CD4-positive, alpha-beta T cell treated with Interleukin-17A for 4 hours (primary cell): ENCODE measurements around the gene KLHL30.

Experiments
- DNase-seq: peaks from one replicate; pipeline ENCODE4 v3.0.0-alpha.2; 2020; ENCODE audit warnings: mixed read lengths

KLHL30 gene

GRCh38 chr2:238138331-238139195 is at the start of gene KLHL30:
KLHL30 (plus strand) TSS chr2:238138668; CDS start chr2:238140755, 2,087 bp downstream.
- no peak for DNase-seq

- DNase-seq: no peak
These were observed 47.6 kb upstream of the KLHL30 start for GRCh38 chr2:238090887-238091286.

GRCh38 chr2:238091436-238092060 is 46.9 kb upstream of the KLHL30 start:
- DNase-seq: no peak

GRCh38 chr2:238092486-238093035 is 45.9 kb upstream of the KLHL30 start:
- DNase-seq: no peak

- no peak for DNase-seq
These were observed 45.0 kb upstream of the KLHL30 start for GRCh38 chr2:238093181-238094140.

- DNase-seq: no peak
These were observed 43.9 kb upstream of the KLHL30 start for GRCh38 chr2:238094438-238095022.

- no peak for DNase-seq
These were observed 43.3 kb upstream of the KLHL30 start for GRCh38 chr2:238095143-238095542.

- DNase-seq: no peak
These were observed 42.0 kb upstream of the KLHL30 start for GRCh38 chr2:238096311-238097011.

GRCh38 chr2:238097201-238097987 is 41.1 kb upstream of the KLHL30 start:
- DNase-seq: no peak

GRCh38 chr2:238097988-238098871 is 40.2 kb upstream of the KLHL30 start:
- peak; percentile 21 for DNase-seq

GRCh38 chr2:238098901-238099713 is 39.4 kb upstream of the KLHL30 start:
- no peak for DNase-seq

GRCh38 chr2:238099714-238100048 is 38.8 kb upstream of the KLHL30 start:
- no peak for DNase-seq

GRCh38 chr2:238100049-238100820 is 38.2 kb upstream of the KLHL30 start, which contains the start of gene ESPNL:
ESPNL (plus strand) TSS chr2:238100340; CDS start chr2:238100420, 80 bp downstream.
- DNase-seq: no peak

- DNase-seq: no peak
These were observed 37.4 kb upstream of the KLHL30 start for GRCh38 chr2:238100821-238101771.

GRCh38 chr2:238101891-238102841 is 36.3 kb upstream of the KLHL30 start:
- DNase-seq: no peak

- DNase-seq: no peak
These were observed 35.6 kb upstream of the KLHL30 start for GRCh38 chr2:238102865-238103264.
